ENCODE data around the gene MMP20.

- TF ChIP-seq CTCF (IDR thresholded peaks at IDR 0.05) (no peak), POLR2A (IDR thresholded peaks at IDR 0.05) (no peak)
Observed at GRCh38 chr11:102608699-102609098, 16.4 kb downstream of the MMP20 start.
